Activated B cell treated with CpG ODN at 0.5 μM for 24 hours (primary cell): ENCODE measurements around the gene SLC24A1. TPM values are rescaled to one million over a fixed set of nuclear protein-coding genes. Genes with fewer than 3 reads are reported as not detected.

Experiments
- ATAC-seq: fragments of 200-7000 bp; cut with Tn5 transposase; one replicate; pipeline ENCODE4 v1.10.0; 2021; ENCODE audit warnings: low read depth, mild to moderate bottlenecking, moderate library complexity
- CTCF ChIA-PET: fragments of 350-600 bp; sonication (Branson Sonifier 250); formaldehyde crosslinking; loops from one replicate; lab custom pipeline; 2021; ENCODE audit warnings: antibody characterized with exemption; lab: Charles Lee
- POLR2A ChIA-PET: fragments of 350-600 bp; sonication (Branson Sonifier 250); formaldehyde crosslinking; loops from one replicate; lab custom pipeline; 2021; ENCODE audit warnings: antibody characterized with exemption; lab: Charles Lee
- DNase-seq: peaks from one replicate; pipeline ENCODE4 v3.0.0; 2022
- H3K27ac Mint-ChIP-seq: one replicate; pipeline ENCODE4 v1.8.0; 2020; ENCODE audit warnings: mixed read lengths
- H3K27me3 Mint-ChIP-seq: one replicate; pipeline ENCODE4 v1.8.0; 2021; ENCODE audit warnings: mixed read lengths
- H3K36me3 Mint-ChIP-seq: one replicate; pipeline ENCODE4 v1.8.0; 2021; ENCODE audit warnings: low read depth, mixed read lengths
- H3K4me1 Mint-ChIP-seq: one replicate; pipeline ENCODE4 v1.8.0; 2021; ENCODE audit warnings: mixed read lengths
- H3K4me3 Mint-ChIP-seq: one replicate; pipeline ENCODE4 v1.8.0; 2020; ENCODE audit warnings: mild to moderate bottlenecking, mixed read lengths
- H3K9me3 Mint-ChIP-seq: one replicate; pipeline ENCODE4 v1.8.0; 2020; ENCODE audit warnings: mixed read lengths
- intact Hi-C: fragments of 100-400 bp; cut with micrococcal nuclease; formaldehyde crosslinking; loops from one replicate; pipeline ENCODE4 v1.15.1; 2024
- total RNA-seq: library from RNA; stranded (reverse); gene quantifications from 2 replicates; pipeline ENCODE4 v1.2.3, GENCODE V29; 2022
- TF ChIP-seq, protein P1 (sequence below): fragments of 200-600 bp; IDR thresholded peaks from one replicate; pipeline ENCODE4 v1.8.0; 2022; ENCODE audit warnings: antibody characterized with exemption, mild to moderate bottlenecking

SLC24A1 gene
- total RNA-seq, 1 donor from 2014 or later: 4.6 TPM

DNA sequence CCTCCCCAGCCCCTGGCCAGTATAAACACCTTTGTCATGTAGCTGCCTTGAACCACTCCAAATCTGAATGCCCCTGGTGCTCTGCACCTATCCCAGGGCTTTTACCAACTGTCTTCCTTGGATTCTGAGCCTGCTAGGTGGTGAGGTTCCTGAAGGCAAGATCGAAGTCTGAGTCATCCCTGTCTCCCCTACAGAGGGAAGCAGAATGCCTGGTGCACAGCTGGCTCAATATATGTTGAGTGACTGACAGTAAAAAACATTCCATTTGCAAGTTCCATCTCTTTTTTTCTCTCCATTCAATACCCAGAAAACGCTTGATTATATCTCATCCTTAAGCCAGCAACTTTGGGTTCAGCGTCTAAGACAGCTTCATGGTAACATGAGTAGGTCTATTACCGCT lies 24.7 kb downstream of the SLC24A1 start:
- Mint-ChIP-seq H3K9me3 (no peaks in the 10 kb centered on the region), H3K4me3 (no peak overlapping the region), H3K36me3 (peaks cover 23% of the 10 kb centered on the region), H3K27ac (no peak overlapping the region), H3K27me3 (no peaks in the 10 kb centered on the region), H3K4me1 (peaks cover 10% of the 10 kb centered on the region)
- CTCF ChIA-PET: interaction anchor here (0.7 kb wide), 2 partner anchors 12 to 35 kb away, joined by 3 read pairs; partner anchors contain the start of gene INTS14
- DNase-seq (no peak), ATAC-seq (no peak)
- POLR2A ChIA-PET: no interaction called here
- TF ChIP-seq, protein P1, sequence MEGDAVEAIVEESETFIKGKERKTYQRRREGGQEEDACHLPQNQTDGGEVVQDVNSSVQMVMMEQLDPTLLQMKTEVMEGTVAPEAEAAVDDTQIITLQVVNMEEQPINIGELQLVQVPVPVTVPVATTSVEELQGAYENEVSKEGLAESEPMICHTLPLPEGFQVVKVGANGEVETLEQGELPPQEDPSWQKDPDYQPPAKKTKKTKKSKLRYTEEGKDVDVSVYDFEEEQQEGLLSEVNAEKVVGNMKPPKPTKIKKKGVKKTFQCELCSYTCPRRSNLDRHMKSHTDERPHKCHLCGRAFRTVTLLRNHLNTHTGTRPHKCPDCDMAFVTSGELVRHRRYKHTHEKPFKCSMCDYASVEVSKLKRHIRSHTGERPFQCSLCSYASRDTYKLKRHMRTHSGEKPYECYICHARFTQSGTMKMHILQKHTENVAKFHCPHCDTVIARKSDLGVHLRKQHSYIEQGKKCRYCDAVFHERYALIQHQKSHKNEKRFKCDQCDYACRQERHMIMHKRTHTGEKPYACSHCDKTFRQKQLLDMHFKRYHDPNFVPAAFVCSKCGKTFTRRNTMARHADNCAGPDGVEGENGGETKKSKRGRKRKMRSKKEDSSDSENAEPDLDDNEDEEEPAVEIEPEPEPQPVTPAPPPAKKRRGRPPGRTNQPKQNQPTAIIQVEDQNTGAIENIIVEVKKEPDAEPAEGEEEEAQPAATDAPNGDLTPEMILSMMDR: no peak
- intact Hi-C loops: no loop called here

GRCh38 chr15:65650312-65651041 lies 28.7 kb downstream of the SLC24A1 start:
- ChIA-PET CTCF (no interaction called here), POLR2A (no interaction called here)
- TF ChIP-seq, protein P1: no peak
- intact Hi-C loops: no loop called here
- no peaks in the 10 kb centered on the region for H3K27me3 Mint-ChIP-seq
- peaks cover 52% of the 10 kb centered on the region for H3K36me3 Mint-ChIP-seq
- no peaks in the 10 kb centered on the region for H3K9me3 Mint-ChIP-seq
- H3K27ac Mint-ChIP-seq: no peak overlapping the region
- DNase-seq (no peak), ATAC-seq (no peak)
- no peak overlapping the region for H3K4me3 Mint-ChIP-seq
- H3K4me1 Mint-ChIP-seq: peaks cover 10% of the 10 kb centered on the region

- peaks cover 55% of the 10 kb centered on the region for H3K36me3 Mint-ChIP-seq
- TF ChIP-seq, protein P1: no peak
- POLR2A ChIA-PET: no interaction called here
- no peak for ATAC-seq
- intact Hi-C loops: no loop called here
- CTCF ChIA-PET: no interaction called here
- DNase-seq: no peak
- H3K4me3 Mint-ChIP-seq: no peak overlapping the region
- no peaks in the 10 kb centered on the region for H3K27me3 Mint-ChIP-seq
- H3K9me3 Mint-ChIP-seq: no peaks in the 10 kb centered on the region
- no peak overlapping the region for H3K27ac Mint-ChIP-seq
- H3K4me1 Mint-ChIP-seq: peaks cover 10% of the 10 kb centered on the region
Observed at GRCh38 chr15:65651042-65651322, 29.2 kb downstream of the SLC24A1 start.

DNA sequence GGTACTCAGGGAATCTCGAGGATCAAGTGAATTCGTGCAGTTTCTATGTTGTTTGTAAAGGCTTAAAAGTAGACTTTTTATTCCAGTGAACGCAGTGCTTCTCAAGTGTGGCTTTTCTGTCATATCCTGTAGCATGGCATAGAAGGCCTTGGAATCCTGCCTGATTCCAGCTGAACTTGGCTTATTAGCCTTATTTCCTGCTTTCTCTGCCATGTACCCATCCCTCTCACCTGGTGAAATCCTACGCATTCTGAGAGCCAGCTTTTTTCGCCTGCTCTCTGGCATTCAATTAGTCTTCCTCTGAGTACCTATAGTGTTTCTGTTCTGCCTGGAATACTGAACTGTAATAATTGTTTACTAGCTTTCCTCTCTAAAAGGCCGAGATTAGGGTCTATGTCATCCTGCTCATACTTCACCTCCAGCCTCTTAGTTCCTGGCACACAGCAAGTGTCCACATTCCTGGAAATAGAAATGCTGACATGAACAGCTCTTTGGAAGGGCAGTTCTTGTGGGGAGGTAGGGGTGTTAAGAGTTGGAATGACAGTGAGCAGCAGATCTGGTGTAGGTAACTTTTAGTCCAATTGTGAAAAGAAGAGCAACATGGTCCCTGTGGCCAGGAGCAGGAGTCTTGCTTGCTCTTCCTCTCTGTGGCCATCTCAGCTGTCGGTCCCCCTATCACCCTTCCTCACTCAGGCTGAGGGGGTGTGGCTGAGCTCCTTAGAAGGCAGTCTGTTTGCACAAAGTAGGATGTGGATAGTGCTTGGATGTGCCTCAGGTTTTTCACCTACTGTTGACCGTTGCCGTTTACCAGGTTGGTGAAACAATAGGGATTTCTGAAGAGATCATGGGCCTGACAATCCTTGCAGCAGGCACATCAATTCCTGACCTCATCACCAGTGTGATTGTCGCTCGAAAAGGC lies 30.4 kb downstream of the SLC24A1 start:
- Mint-ChIP-seq H3K4me1 (peaks cover 10% of the 10 kb centered on the region), H3K36me3 (peaks cover 62% of the 10 kb centered on the region), H3K27me3 (no peaks in the 10 kb centered on the region), H3K9me3 (no peaks in the 10 kb centered on the region), H3K27ac (peak overlapping the region; percentile 43), H3K4me3 (no peak overlapping the region)
- CTCF ChIA-PET: no interaction called here
- POLR2A ChIA-PET: no interaction called here
- intact Hi-C loops: no loop called here
- DNase-seq (no peak), ATAC-seq (no peak)
- TF ChIP-seq, protein P1: no peak

GRCh38 chr15:65653341-65653740 lies 31.6 kb downstream of the SLC24A1 start:
- DNase-seq (no peak), ATAC-seq (no peak)
- H3K9me3 Mint-ChIP-seq: no peaks in the 10 kb centered on the region
- peaks cover 7% of the 10 kb centered on the region for H3K4me1 Mint-ChIP-seq
- H3K36me3 Mint-ChIP-seq: peaks cover 68% of the 10 kb centered on the region
- no peaks in the 10 kb centered on the region for H3K27me3 Mint-ChIP-seq
- POLR2A ChIA-PET: no interaction called here
- no peak overlapping the region for H3K27ac Mint-ChIP-seq
- intact Hi-C loops: no loop called here
- no peak overlapping the region for H3K4me3 Mint-ChIP-seq
- TF ChIP-seq, protein P1: no peak
- CTCF ChIA-PET: no interaction called here
